SIG-M5 treated with dmso at 0.1 percent for 504 hours (cell line): ENCODE data around the gene FER.
"Not testable (repeated sequence)": the region's sequence is repeated elsewhere in the genome, so short reads cannot be mapped to it uniquely, and the experiment has no call there.

Experiments
- DNase-seq: peaks from one replicate; lab custom pipeline; 2025; ENCODE audit not compliant: unreplicated experiment; lab: John Stamatoyannopoulos, UW

The FER gene

DNA sequence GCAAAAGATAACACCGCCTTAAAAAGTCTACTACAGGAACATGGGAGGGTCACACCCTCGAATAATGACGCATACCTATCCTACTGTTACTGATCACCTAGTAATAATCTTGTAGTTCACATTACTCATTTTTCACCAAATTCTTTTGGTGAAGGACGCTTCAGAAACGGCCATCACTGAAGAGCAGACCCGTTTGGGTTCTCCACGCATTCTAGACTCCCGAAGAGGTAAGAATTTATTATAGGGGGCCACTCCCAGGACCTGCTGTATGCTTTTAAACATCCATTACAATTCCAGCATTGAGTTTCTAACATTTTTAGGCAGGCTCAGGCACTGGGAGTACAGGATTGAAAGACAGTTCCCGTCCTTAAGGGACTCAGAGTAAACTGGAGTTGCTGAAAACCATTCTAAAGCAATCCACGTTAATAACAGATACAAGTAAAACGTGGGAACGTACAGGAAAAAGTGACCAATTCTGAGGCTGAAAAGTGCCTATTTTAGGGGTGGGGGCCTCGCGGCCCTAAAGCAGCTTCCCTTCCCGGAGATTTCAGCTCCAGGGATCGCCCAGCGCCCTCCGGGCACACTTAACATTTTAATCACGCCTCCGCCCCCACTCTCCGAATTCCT is at the start of gene FER:
TSS of gene FER (plus strand) at position 124 of the 627 bp plus-strand sequence. CDS start 50,286 bp downstream, outside the sequence.
- no peak for DNase-seq

DNA sequence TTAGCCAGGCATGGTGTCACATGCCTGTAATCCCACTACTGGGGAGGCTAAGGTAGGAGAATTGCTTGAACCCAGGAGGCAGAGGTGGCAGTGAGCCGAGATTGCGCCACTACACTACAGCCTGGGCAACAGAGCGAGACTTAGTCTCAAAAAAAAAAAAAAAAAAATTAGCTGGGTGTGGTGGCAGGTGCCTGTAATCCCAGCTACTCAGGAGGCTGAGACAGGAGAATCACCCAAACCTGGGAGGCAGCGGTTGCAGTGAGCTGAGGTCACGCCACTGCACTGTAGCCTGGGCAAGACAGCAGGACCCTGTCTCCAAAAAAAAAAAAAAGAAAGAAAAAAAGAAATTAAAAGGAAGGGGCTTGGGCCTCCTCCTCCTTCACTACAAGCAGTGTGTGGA is 47.3 kb upstream of the FER start:
- not testable (repeated sequence) for DNase-seq

DNA sequence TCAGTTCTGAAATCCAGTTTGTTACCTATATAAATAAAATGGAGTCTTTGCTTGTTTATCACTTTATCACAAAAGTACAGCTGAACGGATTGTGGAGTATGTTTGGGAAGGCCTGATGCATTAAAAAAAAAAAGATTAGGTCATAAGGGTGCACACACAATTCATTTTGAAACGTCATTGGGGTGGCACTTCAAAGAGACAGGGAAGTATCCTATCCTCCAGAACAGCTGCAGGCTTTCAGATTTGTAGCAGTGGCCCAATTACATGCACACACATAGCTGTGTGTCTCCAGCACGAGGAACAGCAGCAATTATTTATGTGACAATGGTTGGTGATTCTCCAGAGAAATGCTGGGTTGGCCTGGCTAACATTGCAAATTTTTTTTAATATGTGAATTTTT is 46.8 kb upstream of the FER start:
- no peak for DNase-seq

DNA sequence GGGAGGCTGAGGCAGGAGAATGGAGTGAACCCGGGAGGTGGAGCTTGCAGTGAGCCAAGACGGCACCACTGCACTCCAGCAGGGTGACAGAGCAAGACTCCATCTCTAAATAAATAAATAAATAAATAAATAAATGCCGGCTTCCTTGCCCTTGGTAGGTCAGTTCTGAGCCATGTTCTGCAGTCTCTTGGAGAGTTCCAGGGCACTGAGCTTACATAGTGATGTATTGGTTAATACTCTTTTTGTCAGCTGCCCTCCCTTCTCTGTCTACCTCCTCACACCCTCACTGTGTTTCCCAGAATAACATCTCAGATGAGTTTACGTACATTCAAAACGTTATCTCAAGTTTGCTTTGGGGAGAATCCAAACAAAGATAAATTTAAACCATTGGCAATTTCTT is 45.2 kb upstream of the FER start:
- DNase-seq, result no peak

DNA sequence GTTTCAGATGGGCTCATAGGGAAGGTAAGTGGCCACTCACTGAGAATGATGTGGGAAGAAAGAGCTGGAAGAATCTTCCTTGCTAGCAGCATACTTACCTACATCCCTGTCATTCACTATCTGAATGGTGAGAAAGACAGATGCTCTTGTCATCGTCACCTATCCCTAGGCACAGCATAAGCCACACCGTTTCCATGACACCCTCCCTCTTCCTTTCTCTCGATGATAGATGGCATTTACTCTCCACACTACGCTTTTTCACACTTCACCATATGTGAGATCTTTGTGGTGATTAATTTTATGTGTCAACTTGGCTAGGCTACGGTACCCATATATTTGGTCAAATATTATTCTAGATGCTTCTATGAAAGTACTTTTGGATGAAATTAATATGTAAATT is 44.4 kb upstream of the FER start:
- DNase-seq, result no peak

DNA sequence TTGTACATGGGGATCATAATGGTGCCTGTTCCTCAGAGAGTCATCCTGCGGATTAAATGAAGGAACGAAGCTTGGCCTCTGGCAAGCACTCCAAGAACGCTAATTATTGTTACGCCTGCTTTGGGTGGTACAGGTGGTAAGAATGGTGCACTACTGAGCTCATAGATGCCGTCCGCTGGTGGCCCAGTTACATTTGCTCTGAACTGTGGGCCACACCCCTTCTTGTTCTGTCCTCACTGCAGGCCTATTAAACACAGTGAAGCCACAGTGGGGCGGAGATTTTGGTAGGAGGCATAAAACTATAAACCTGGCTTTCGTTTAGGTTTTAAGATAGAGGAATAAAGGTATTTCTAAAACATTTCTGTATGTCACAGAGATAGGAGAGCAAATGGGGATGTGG is 40.6 kb upstream of the FER start:
- no peak for DNase-seq

DNA sequence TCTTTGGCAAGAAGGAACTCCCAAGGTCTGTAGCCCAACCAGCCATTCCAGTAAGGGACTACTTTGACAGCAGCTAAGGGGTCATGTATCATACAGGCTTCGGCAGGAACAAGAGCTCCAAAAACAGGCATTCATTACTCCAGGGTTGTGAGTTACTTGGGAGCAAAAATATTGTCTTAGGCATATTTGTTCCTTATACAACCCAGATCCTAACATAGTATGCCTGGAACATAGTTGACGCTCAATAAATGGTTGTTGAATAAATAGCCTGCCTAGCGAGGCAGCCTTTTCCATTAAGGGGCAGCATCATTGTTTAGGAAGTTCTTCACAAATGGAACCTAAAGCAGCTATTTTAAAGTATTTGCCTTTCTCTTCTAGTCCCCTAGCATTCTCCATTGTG is 35.8 kb upstream of the FER start:
- DNase-seq, result no peak

DNA sequence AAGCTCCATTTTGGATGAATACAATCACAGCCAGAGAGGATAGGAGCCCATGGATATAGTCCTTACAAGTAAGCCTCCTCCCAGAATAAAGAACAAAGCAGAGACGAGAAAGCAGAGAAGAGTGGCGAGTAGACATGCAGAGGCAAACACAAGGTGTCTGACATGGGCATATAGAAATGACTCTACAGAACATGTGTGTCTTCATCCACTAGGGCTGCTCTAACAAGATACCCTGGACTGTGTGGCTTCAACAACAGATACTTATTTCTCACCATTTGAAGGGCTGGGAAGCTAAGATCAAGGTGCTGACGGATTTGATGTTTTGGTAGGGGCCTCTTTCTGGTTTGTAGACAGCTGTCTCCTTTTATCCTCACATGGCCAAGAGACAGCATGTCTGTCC is 32.3 kb upstream of the FER start:
- no peak for DNase-seq

DNA sequence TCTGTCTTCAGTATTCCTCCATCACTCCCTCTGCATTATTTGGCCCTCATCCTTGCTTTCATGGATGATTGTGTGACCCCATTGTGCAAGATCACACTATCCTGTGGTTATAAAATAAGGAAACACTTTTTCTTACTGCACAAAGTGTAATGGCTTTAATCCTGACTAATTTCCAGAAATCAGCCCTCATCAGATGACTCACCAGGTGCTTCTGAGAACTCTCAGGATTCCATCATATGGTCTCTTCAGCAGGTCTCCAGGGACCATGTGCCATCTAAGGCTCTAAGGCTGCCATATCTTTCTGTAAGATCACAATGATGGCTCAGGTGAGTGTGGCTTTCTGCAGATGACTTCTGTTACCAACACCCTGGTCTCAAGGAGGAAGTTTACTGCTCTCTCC is 27.3 kb upstream of the FER start:
- DNase-seq, result no peak

DNA sequence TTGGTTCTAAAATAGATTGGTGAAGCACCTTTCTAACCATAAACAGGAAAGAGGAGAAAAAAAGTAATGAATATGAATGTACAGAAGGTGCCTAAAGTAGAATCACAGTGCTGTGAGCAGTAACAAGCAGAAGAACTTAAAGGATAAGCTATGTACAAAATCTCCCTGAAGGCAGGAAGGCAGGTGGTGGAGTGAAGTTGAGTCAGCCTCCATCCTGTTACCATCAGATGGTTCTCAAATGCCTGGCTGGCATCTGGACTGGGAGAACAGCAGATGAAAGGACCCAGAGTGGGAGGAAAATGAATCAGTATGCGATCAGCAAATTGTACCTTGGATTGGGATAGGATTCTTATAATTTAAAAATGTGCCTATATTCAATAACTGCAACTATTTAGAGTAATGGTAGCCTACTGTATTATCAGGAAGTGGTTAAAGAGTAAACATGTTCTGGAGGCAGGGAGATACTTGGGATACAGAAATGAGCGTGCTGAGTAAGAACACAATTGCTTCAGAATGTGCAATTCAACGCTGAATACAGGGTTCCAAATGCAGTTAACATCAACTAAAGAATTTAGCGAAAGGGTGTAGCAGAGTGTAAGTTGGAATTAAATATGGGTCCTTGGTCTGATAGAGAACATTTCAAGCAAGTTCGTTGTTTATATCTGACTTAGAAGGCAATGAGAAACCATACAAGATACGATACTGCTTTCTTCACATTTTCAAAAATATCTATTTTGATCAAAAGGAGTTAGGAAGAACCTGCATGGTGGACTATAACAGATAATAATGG is 21.1 kb upstream of the FER start:
- no peak for DNase-seq

DNA sequence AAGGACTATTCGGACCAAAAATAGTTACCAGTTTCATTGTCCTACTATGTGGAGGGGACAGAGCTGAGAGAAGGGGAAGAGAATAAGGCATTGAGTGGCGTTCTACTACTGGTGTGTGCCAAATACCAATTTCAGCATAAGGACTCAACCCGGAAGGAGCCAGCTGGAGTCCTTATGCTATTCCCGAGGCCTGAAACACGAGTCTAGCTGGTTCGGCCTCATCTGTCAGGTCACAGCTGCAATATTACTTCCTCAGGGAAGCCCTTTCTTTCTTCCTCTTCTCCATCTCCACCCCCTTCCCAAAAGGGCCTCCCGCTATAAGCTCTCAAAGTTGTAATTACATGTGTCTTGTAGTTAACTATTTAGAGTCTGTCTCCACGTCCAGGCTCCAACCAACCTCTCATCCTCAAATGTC is 20.5 kb upstream of the FER start:
- peak; percentile 72 for DNase-seq

DNA sequence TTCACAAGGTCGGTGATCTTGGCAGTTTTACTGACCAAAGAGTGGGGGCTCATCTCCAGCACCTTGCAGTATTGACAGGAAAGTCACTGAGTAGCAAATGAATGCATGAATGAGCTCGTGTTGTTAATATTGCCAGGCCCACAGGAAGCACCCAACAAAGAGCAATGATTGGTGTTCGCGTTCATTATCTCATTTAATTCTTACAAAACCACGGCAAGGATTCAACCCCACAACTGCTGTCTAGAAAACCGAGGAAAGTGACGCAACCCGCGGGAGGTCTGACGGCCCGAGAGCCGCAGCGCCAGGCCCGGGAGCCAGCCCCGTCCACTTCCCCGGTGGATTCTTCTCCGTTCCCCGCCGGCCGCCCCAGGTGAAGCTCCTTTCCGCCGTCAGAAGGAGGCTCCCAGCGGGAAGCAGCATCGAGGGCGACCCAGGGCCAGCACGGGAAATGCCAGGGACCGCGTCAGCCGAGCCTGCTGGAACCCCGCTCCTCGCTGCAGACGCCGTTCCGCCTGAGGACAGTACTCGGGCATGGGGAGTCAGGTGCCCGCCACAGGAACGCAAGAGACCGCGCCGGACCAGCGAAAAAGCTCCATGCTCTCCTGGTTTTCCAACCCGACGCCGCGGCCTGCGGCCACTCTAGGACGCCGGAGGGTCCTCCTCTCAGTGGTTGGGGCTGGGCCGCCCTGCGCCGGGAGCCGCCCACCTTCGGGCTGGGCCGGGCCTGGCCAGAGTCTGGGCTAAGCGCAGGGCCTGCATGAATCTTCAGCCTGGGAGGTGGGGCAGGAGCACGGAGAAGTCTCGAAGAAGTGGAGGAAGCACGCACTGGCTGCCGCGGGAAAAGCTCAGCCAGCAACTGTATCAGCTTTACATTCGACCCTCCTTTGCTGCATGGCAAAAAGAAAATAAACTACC is 19.8 kb upstream of the FER start:
- peak; percentile 88 for DNase-seq

DNA sequence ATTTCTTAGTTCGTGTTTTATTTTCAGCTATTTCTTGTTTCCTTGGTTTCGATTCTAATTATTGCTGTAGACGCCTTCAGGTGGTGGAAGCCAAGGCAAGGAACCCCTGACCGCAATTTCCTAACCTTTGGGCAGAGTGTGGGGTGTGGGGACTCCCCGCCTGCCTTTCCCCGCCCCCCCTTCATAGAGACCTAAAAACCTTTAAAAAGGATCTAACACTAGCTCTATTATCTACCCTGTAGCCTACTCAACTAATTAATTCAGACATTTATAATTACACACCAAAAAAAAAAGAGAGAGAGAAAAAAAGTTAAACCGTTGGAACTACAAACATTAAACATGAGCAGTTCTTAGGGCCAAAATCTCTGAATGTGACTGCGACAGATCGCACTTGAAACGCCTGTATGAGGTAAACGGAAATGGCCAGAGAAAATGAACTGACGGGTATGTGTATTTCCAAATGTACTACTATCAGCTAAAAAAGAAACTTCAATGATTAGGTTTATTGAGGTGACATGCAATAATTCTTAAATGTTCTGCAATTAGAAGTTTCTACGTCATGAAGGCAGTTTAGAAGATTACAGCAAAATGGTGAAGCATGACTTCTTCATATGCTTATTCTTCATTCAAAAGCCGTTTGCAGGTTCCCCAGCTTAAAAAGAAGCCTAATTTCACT is 19.0 kb upstream of the FER start:
- DNase-seq, result peak; percentile 88

DNA sequence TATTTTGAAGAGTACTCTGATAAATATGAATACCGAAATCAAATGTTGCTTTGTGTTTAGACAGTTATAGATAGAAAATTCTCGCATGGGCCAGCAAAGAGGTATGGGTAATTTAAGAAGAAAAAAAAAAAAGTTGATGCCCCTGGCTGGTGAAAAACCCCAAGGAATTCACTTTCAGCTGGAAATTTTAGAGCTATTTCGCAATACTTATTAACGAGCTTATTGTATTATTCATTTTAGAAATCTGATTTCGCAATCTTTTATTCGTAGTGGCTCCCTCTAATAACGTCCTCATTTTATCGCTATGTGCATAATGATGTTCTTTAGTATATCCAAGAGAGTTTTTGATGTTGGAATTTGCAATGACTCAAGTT is 18.5 kb upstream of the FER start:
- no peak for DNase-seq

DNA sequence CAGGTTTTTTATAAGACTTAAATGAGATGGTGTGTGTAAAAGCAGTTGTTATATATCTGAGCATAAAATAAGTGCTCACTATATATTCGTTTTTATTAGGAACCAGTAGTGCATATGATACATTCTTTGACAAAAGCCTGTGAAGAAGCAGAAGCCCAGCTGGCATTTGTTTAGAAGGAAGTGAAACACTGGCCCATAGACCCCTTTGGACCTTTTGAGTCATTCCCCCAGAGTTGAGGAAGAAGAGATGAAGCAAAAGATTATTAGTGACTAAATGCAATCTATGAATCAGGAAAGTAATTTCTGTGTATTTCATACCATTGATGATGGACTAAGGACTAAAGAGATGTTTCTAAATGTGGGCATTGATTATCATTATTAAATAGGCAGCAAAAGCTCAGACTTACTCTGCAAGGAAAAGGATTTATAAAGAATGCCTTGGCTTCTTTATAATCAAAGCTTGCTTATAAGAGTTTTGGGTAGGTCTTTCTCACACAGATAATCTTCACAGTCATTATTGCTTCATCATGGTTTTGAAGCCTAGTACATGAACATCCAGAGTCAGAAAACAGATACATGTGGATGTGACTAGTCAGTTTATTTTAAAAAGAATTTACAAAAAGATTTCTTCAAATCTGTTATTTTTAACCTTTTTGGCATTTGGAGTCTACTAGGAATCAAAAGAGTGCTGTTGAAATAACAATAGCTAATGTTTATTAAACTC is 16.9 kb upstream of the FER start:
- peak; percentile 79 for DNase-seq

DNA sequence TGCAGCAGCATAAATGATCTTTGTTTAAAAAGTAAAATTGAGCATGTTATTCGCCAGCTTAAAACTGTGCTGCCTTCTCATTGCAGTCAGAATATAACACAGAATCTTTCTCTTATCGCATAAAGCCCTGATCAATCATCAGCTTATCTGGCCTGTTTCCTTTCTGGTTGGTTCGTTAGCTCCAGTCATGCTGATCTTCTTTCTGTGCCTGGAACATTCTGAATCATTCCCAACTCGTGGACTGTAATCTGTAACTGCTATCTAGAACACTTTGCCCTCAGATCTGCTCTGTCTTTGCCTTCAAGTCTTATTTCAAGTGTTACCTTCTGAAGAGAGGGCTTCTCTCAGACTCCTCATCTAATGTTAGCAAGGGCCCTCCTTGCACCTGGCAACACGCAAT is 11.9 kb upstream of the FER start:
- no peak for DNase-seq

DNA sequence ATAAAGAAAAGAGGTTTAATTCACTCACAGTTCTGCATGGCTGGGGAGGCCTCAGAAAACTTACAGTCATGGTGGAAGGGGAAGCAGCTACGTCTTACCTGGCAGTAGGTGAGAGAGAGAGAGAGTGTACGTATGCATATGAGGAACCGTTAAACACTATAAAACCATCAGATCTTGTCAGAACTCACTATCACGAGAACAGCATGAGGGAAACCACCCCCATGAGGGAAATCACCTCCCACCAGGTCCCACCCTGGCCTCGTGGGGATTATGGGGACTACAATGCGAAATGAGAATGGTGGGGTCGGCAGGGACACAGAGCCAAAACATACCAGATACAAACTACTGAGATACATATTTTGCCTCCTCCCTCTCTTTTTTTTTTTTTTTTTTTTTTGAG is 10.8 kb upstream of the FER start:
- no peak for DNase-seq

DNA sequence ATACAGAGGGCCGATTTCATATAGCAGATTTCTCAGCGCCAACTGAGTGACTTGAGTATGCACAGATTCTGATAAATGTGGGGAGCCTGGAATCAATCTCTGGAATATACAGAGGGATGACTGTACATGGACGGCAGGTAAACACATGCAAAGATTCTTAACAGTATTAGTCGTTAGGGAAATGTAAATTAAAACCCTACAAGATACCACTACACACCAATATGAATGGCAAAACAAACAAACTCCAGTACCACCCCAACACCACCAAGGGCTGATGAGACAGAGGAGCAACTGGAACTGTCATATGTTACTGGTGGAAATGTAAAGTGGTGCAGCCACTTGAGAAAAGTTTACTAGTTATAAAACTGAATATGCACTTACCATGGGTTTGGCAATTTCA is 8.3 kb upstream of the FER start:
- no peak for DNase-seq

DNA sequence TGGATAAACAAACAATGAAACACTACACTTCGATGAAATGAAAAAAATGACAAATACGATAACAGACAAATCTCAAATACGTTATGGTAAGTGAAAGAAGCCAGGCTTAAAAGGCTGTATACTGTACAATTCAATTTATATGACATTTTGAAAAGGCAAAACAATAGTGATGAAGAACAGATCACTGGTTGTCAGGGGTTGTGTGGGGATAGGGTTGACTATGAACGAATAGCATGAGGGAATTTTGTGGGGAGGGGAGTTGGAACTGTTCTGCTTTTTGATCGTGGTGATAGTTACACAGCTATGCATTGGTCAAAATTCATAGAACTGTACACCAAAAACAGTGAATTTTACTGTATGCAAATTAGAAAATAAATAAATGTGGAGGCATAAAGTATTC is 7.8 kb upstream of the FER start:
- no peak for DNase-seq

DNA sequence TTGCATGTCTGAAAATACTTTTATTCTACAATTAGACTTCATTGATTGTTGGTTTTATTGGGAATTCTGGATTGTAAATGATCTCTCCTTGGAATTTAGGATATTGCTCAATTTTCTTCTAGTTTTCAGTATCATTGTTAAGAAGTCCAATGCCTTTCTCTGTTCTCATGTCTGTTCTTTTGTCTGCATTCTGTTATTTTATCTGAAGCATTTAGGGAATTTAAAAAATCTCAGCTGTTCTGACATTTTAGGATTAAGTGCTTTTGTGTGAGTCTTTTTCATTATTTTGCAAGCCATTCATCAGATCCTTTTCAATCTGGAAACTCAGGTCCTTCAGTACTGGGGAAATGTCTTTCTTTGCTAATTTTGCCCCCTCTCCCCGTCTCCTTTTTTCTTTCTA is 4.4 kb upstream of the FER start:
- DNase-seq, result no peak

DNA sequence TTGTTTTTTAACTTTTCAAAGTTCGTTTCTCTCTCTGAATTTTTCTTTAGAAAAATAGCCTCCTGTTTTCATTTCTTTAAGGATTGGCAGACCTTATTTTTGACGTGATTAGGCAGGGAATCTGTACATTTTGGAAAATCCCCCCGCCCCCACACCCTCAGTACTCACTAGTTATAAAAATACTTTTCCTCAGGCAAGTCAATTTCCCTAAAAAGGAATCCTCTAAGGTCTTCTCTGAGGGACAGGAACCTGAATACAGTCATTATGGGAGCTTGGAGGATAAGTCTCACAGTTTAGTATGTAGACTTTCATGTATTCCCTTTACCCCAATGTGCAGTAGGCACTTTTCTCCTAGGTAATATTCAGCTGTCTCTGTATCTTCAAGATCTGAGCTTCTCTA is 3.9 kb upstream of the FER start:
- no peak for DNase-seq
